Mesenchymal stem cell (in vitro differentiated cells and primary cell): Measurements from ENCODE around the gene ASPHD2.

ENCODE experiments used
- DNase-seq: peaks from one replicate; pipeline ENCODE4 v3.0.0-alpha.2; 2013
- H2AFZ ChIP-seq: one replicate; pipeline ENCODE4 v1.6.1; 2013; ENCODE audit warnings: low read depth, mild to moderate bottlenecking, control low read depth, inconsistent platforms, low read length, moderate library complexity
- H2AK5ac ChIP-seq: 2 replicates; pipeline ENCODE4 v1.6.1; 2013; ENCODE audit warnings: low read length, moderate library complexity, mild to moderate bottlenecking, inconsistent platforms; ENCODE audit not compliant: severe bottlenecking
- H2BK120ac ChIP-seq: one replicate; pipeline ENCODE4 v1.6.1; 2013; ENCODE audit warnings: low read depth, mild to moderate bottlenecking, inconsistent platforms, low read length, moderate library complexity
- H2BK12ac ChIP-seq, 2 experiments: one replicate each; pipeline ENCODE4 v1.6.1; 2013; ENCODE audit warnings: inconsistent platforms in 2 of 2, low read length in 2 of 2, mild to moderate bottlenecking in 2 of 2, moderate library complexity in 2 of 2, control low read depth in 1 of 2
- H2BK15ac ChIP-seq: one replicate; pipeline ENCODE4 v1.6.1; 2013; ENCODE audit warnings: mild to moderate bottlenecking, low read depth, inconsistent platforms; ENCODE audit not compliant: poor library complexity, severe bottlenecking
- H2BK5ac ChIP-seq: 2 replicates; pipeline ENCODE4 v1.6.1; 2013; ENCODE audit warnings: low read depth, mild to moderate bottlenecking, low read length, control low read depth, inconsistent platforms; ENCODE audit not compliant: poor library complexity, severe bottlenecking
- H3K14ac ChIP-seq, 2 experiments: one replicate each; pipeline ENCODE4 v1.6.1; 2013; ENCODE audit warnings: inconsistent platforms in 2 of 2, low read length in 2 of 2, control low read depth in 1 of 2, mild to moderate bottlenecking in 1 of 2, moderate library complexity in 1 of 2
- H3K18ac ChIP-seq, 2 experiments: one replicate each; pipeline ENCODE4 v1.6.1; 2013; ENCODE audit warnings: inconsistent platforms in 2 of 2, low read length in 2 of 2, control low read depth in 1 of 2, low read depth in 1 of 2, mild to moderate bottlenecking in 1 of 2
- H3K23ac ChIP-seq, 2 experiments: one replicate each; pipeline ENCODE4 v1.6.1; 2013; ENCODE audit warnings: inconsistent platforms in 2 of 2, low read length in 2 of 2, mild to moderate bottlenecking in 2 of 2, moderate library complexity in 2 of 2, control low read depth in 1 of 2
- H3K27ac ChIP-seq: 2 replicates; pipeline ENCODE4 v1.5.1; 2013; ENCODE audit warnings: mild to moderate bottlenecking, moderate library complexity, low read length, control low read depth, inconsistent platforms; ENCODE audit not compliant: poor library complexity, severe bottlenecking
- H3K27me3 ChIP-seq, 2 experiments: 2 replicates each; pipeline versions ENCODE4 v1.6.1 to v1.7.0; 2013; ENCODE audit warnings: low read length in 2 of 2, mild to moderate bottlenecking in 2 of 2, moderate library complexity in 2 of 2, control low read depth in 1 of 2, inconsistent platforms in 1 of 2; ENCODE audit not compliant: control insufficient read depth in 1 of 2, insufficient read depth in 1 of 2
- H3K36me3 ChIP-seq, 2 experiments: 2 replicates each; pipeline versions ENCODE4 v1.6.1 to v1.7.0; 2013; ENCODE audit warnings: low read length in 2 of 2, control low read depth in 1 of 2, inconsistent platforms in 1 of 2, low read depth in 1 of 2, mild to moderate bottlenecking in 1 of 2; ENCODE audit not compliant: insufficient read depth in 2 of 2, control insufficient read depth in 1 of 2
- H3K4ac ChIP-seq, 2 experiments: one replicate each; pipeline ENCODE4 v1.6.1; 2013; ENCODE audit warnings: inconsistent platforms in 2 of 2, low read length in 2 of 2, mild to moderate bottlenecking in 2 of 2, moderate library complexity in 2 of 2, control low read depth in 1 of 2, low read depth in 1 of 2
- H3K4me1 ChIP-seq: 2 replicates; pipeline ENCODE4 v1.6.1; 2013; ENCODE audit warnings: low read depth, low read length, control low read depth; ENCODE audit not compliant: control insufficient read depth, insufficient read depth
- H3K4me2 ChIP-seq: 2 replicates; pipeline ENCODE4 v1.6.1; 2013; ENCODE audit warnings: low read length, mild to moderate bottlenecking, inconsistent platforms; ENCODE audit not compliant: poor library complexity, severe bottlenecking
- H3K4me3 ChIP-seq, 2 experiments: 2 replicates each; pipeline versions ENCODE4 v1.5.1 to v1.7.0; 2013; ENCODE audit warnings: low read length in 2 of 2, mild to moderate bottlenecking in 2 of 2, control low read depth in 1 of 2, low read depth in 1 of 2; ENCODE audit not compliant: insufficient read depth in 1 of 2
- H3K79me1 ChIP-seq: replicated peaks from 2 replicates; pipeline ENCODE4 v1.6.1; 2013; ENCODE audit warnings: mild to moderate bottlenecking, control low read depth, low read length, inconsistent platforms; ENCODE audit not compliant: poor library complexity, severe bottlenecking
- H3K9ac ChIP-seq: 2 replicates; pipeline ENCODE4 v1.7.0; 2013; ENCODE audit warnings: mild to moderate bottlenecking, low read length, moderate library complexity
- H3K9me3 ChIP-seq: 2 replicates; pipeline ENCODE4 v1.7.0; 2013; ENCODE audit warnings: mild to moderate bottlenecking, low read length; ENCODE audit not compliant: control insufficient read depth
- H4K8ac ChIP-seq: one replicate; pipeline ENCODE4 v1.6.1; 2013; ENCODE audit warnings: inconsistent platforms, mild to moderate bottlenecking, low read length, moderate library complexity
- H4K91ac ChIP-seq: one replicate; pipeline ENCODE4 v1.6.1; 2013; ENCODE audit warnings: mild to moderate bottlenecking, low read length, inconsistent platforms
- WGBS: methylation state at CpG from one replicate; pipeline ENCODE4 v1.1.7; 2013; ENCODE audit warnings: mixed read lengths; 5-methylcytosine and 5-hydroxymethylcytosine counted together

ASPHD2 gene

GRCh38 chr22:26431261-26431995 is 2.4 kb downstream of the ASPHD2 start:
- no peak overlapping the region for H2AFZ ChIP-seq
- H2BK12ac ChIP-seq = no peak overlapping the region
- H3K36me3 ChIP-seq = peaks cover 0 to 16% of the 10 kb centered on the region in 2 experiments
- H3K23ac ChIP-seq = no peak overlapping the region
- H3K79me1 ChIP-seq = peaks cover 23% of the 10 kb centered on the region
- H2AK5ac ChIP-seq = no peak overlapping the region
- no peak overlapping the region for H4K91ac ChIP-seq
- no peaks in the 10 kb centered on the region for H3K9me3 ChIP-seq
- no peak overlapping the region for H3K4ac ChIP-seq
- H4K8ac ChIP-seq = no peak overlapping the region
- no peak overlapping the region for H3K9ac ChIP-seq
- 93% methylated on average over 12 of the region's 13 CpGs for WGBS
- no peak overlapping the region for H2BK120ac ChIP-seq
- H3K14ac ChIP-seq = no peak overlapping the region
- H3K27ac ChIP-seq = no peak overlapping the region
- H3K18ac ChIP-seq = no peak overlapping the region
- no peak overlapping the region for H2BK5ac ChIP-seq
- peaks cover 16% of the 10 kb centered on the region for H3K4me1 ChIP-seq
- no peak overlapping the region for H3K4me3 ChIP-seq
- peak; percentile 22 for DNase-seq
- H3K27me3 ChIP-seq = peaks cover 0 to 13% of the 10 kb centered on the region in 2 experiments
- H2BK15ac ChIP-seq = no peak overlapping the region
- no peak overlapping the region for H3K4me2 ChIP-seq

GRCh38 chr22:26432619-26433311 is 3.7 kb downstream of the ASPHD2 start:
- 89% methylated on average over 3 of the region's 3 CpGs for WGBS
- Histone ChIP-seq H3K4me1 (peaks cover 16% of the 10 kb centered on the region), H3K14ac (no peak overlapping the region)

GRCh38 chr22:26433805-26434204 is 4.7 kb downstream of the ASPHD2 start:
- Histone ChIP-seq H3K4me1 (peaks cover 11% of the 10 kb centered on the region), H3K36me3 (peaks cover 0 to 27% of the 10 kb centered on the region in 2 experiments), H4K8ac (no peak overlapping the region), H2AK5ac (no peak overlapping the region), H3K4ac (no peak overlapping the region), H2BK12ac (no peak overlapping the region), H3K79me1 (peaks cover 32% of the 10 kb centered on the region), H3K18ac (no peak overlapping the region), H3K4me2 (no peak overlapping the region), H3K23ac (no peak overlapping the region), H3K9me3 (no peaks in the 10 kb centered on the region), H2BK15ac (no peak overlapping the region), H3K27me3 (no peaks in the 10 kb centered on the region), H3K9ac (no peak overlapping the region), H3K14ac (no peak overlapping the region), H2BK120ac (no peak overlapping the region), H3K27ac (no peak overlapping the region), H2BK5ac (no peak overlapping the region), H4K91ac (no peak overlapping the region), H2AFZ (no peak overlapping the region), H3K4me3 (peak overlapping the region in 1 of 2 experiments; percentile 16)
- DNase-seq = no peak
- WGBS = 96% methylated on average over 25 of the region's 25 CpGs

More at GRCh38 chr22:26432619-26433311, 3.7 kb downstream of the ASPHD2 start:
- DNase-seq = no peak
- no peak overlapping the region for H3K23ac ChIP-seq
- H2AK5ac ChIP-seq = no peak overlapping the region
- H3K4ac ChIP-seq = no peak overlapping the region
- H2BK12ac ChIP-seq = no peak overlapping the region
- H3K9ac ChIP-seq = no peak overlapping the region
- no peak overlapping the region for H2BK15ac ChIP-seq
- no peak overlapping the region for H4K91ac ChIP-seq
- H3K27ac ChIP-seq = no peak overlapping the region
- no peak overlapping the region for H4K8ac ChIP-seq
- peaks cover 0 to 4% of the 10 kb centered on the region in 2 experiments for H3K27me3 ChIP-seq
- H3K18ac ChIP-seq = no peak overlapping the region
- H3K9me3 ChIP-seq = no peaks in the 10 kb centered on the region
- no peak overlapping the region for H2BK5ac ChIP-seq
- peaks cover 30% of the 10 kb centered on the region for H3K79me1 ChIP-seq
- peaks cover 0 to 24% of the 10 kb centered on the region in 2 experiments for H3K36me3 ChIP-seq
- no peak overlapping the region for H2BK120ac ChIP-seq
- H2AFZ ChIP-seq = no peak overlapping the region
- H3K4me3 ChIP-seq = no peak overlapping the region
- H3K4me2 ChIP-seq = no peak overlapping the region

- H3K4me2 ChIP-seq = no peak overlapping the region
- peaks cover 4% of the 10 kb centered on the region for H3K4me1 ChIP-seq
- H3K27me3 ChIP-seq = no peaks in the 10 kb centered on the region
- DNase-seq = no peak
- H2BK12ac ChIP-seq = no peak overlapping the region
- H4K91ac ChIP-seq = no peak overlapping the region
- no peak overlapping the region for H2BK15ac ChIP-seq
- H3K4me3 ChIP-seq = no peak overlapping the region
- no peak overlapping the region for H2AFZ ChIP-seq
- H3K9me3 ChIP-seq = no peaks in the 10 kb centered on the region
- no peak overlapping the region for H3K14ac ChIP-seq
- H3K4ac ChIP-seq = no peak overlapping the region
- H3K79me1 ChIP-seq = peaks cover 34% of the 10 kb centered on the region
- no peak overlapping the region for H2AK5ac ChIP-seq
- no peak overlapping the region for H3K23ac ChIP-seq
- peaks cover 0 to 27% of the 10 kb centered on the region in 2 experiments for H3K36me3 ChIP-seq
- no peak overlapping the region for H3K27ac ChIP-seq
- H3K9ac ChIP-seq = no peak overlapping the region
- no peak overlapping the region for H4K8ac ChIP-seq
- no peak overlapping the region for H2BK5ac ChIP-seq
- no peak overlapping the region for H2BK120ac ChIP-seq
- H3K18ac ChIP-seq = no peak overlapping the region
- 84% methylated on average over 11 of the region's 11 CpGs for WGBS
These were observed 6.5 kb downstream of the ASPHD2 start for GRCh38 chr22:26435327-26436093.
